Measurements from ENCODE around the gene KCNA2. TPM values are rescaled to one million over a fixed set of nuclear protein-coding genes. Genes with fewer than 3 reads are reported as not detected.

The KCNA2 gene
- not detected in 2 replicates for total RNA-seq

DNA sequence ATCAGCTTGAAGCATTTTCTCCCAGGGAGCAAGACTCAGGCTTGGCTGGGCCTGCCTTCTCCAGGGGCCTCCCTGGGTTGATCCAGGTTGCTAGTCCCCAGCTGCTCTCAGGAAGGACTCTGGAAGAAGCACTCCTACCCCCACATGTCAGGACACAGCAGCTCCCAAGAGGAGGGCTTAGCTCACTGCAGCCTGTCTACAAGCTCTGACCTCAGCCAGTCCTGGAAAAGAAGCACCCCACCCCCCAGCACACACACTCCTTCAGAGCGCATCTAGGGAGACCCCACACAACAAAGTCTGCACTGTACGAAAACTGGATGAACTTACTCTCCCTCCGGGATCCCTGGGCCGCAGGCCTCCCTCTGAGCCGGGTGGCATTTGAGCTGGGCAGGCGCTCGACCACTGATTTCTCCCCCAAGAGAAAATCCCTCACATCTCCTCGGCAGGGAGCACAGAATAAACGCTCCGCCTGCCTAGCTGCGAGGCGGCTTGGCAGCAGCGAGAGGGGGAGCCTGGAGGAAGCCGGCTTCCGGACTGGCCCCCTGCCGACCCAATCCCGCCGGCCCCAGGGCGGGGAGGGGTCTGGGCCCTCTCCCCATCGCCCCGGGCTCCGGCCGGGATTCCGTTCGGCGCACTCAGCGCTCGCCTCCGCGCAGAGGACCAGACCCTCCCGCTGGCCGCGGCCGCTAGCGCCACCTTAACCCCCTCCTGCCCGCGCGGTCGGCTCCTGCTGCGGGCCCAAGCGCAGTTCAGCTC lies at the start of gene KCNA2:
KCNA2 (minus strand) TSS at position 458 of the 756 bp plus-strand sequence. CDS start 1,576 bp downstream, outside the sequence.

Other genes starting within 250 kb of the KCNA2 start
- gene SLC16A4, start 215.3 kb downstream of the KCNA2 start, total RNA-seq: 6.9 and 9.6 TPM in 2 replicates
- gene LAMTOR5, start 198.7 kb downstream of the KCNA2 start, total RNA-seq: 83.5 and 88.4 TPM in 2 replicates
- gene PROK1, start 155.2 kb downstream of the KCNA2 start, total RNA-seq: not detected in 2 replicates
- not detected in 2 replicates for gene KCNA10, start 87.2 kb downstream of the KCNA2 start, total RNA-seq
- not detected in 2 replicates for gene KCNA3, start 68.6 kb upstream of the KCNA2 start, total RNA-seq